Endothelial cell (in vitro differentiated cells): Measurements from ENCODE around the gene IL31RA. TPM values are rescaled to one million over a fixed set of nuclear protein-coding genes. Genes with fewer than 3 reads are reported as not detected.

Experiments used
- DNase-seq: peaks from one replicate; pipeline ENCODE4 v3.0.0; 2021; ENCODE audit warnings: low spot score
- H3K27ac Mint-ChIP-seq: one replicate; pipeline ENCODE4 v1.8.0; 2021; ENCODE audit warnings: mixed read lengths, inconsistent platforms; ENCODE audit not compliant: unreplicated experiment
- H3K27me3 Mint-ChIP-seq: one replicate; pipeline ENCODE4 v1.8.0; 2021; ENCODE audit warnings: mild to moderate bottlenecking, moderate library complexity, mixed read lengths, inconsistent platforms; ENCODE audit not compliant: unreplicated experiment
- H3K36me3 Mint-ChIP-seq: one replicate; pipeline ENCODE4 v1.8.0; 2021; ENCODE audit warnings: mild to moderate bottlenecking, low read depth, mixed read lengths, inconsistent platforms; ENCODE audit not compliant: unreplicated experiment
- H3K4me1 Mint-ChIP-seq: one replicate; pipeline ENCODE4 v1.8.0; 2021; ENCODE audit warnings: mild to moderate bottlenecking, mixed read lengths, inconsistent platforms; ENCODE audit not compliant: unreplicated experiment
- H3K4me3 Mint-ChIP-seq: one replicate; pipeline ENCODE4 v1.8.0; 2021; ENCODE audit warnings: mild to moderate bottlenecking, mixed read lengths, inconsistent platforms; ENCODE audit not compliant: unreplicated experiment
- H3K9me3 Mint-ChIP-seq: one replicate; pipeline ENCODE4 v1.8.0; 2021; ENCODE audit warnings: mixed read lengths, inconsistent platforms; ENCODE audit not compliant: unreplicated experiment
- CTCF ChIP-seq: fragments of 200-600 bp; sonication (generic); IDR thresholded peaks from one replicate; pipeline ENCODE4 v1.5.0; 2021; ENCODE audit warnings: antibody characterized with exemption; ENCODE audit not compliant: unreplicated experiment
- total RNA-seq: library from RNA; stranded (reverse); fragmentation: NEBNext Ultra II Directional; extraction: Animal tissue kit (Norgen Biotek cat#: 25700); gene quantifications from one replicate; pipeline ENCODE4 v1.2.1, GENCODE V29; 2021; ENCODE audit not compliant: unreplicated experiment

Gene IL31RA
- total RNA-seq, 1 donor from 2014 or later: 0.82 TPM

- no peak for DNase-seq
- Mint-ChIP-seq H3K4me1 (peaks cover 18% of the 10 kb centered on the region), H3K4me3 (no peak overlapping the region), H3K27ac (no peak overlapping the region), H3K36me3 (no peaks in the 10 kb centered on the region), H3K27me3 (peaks cover 3% of the 10 kb centered on the region), H3K9me3 (no peaks in the 10 kb centered on the region)
- TF ChIP-seq CTCF: no peak
These were observed 65.8 kb downstream of the IL31RA start for GRCh38 chr5:55916986-55917385.

- TF ChIP-seq CTCF: no peak
- peaks cover 23% of the 10 kb centered on the region for H3K4me1 Mint-ChIP-seq
- no peak overlapping the region for H3K4me3 Mint-ChIP-seq
- H3K36me3 Mint-ChIP-seq: no peaks in the 10 kb centered on the region
- DNase-seq: no peak
- H3K9me3 Mint-ChIP-seq: no peaks in the 10 kb centered on the region
- H3K27ac Mint-ChIP-seq: no peak overlapping the region
- peaks cover 3% of the 10 kb centered on the region for H3K27me3 Mint-ChIP-seq
These were observed 66.4 kb downstream of the IL31RA start for GRCh38 chr5:55917402-55918086.

GRCh38 chr5:55918087-55919035, 67.2 kb downstream of the IL31RA start:
- H3K4me1 Mint-ChIP-seq: peaks cover 29% of the 10 kb centered on the region
- no peak overlapping the region for H3K4me3 Mint-ChIP-seq
- H3K27me3 Mint-ChIP-seq: peaks cover 6% of the 10 kb centered on the region
- no peaks in the 10 kb centered on the region for H3K36me3 Mint-ChIP-seq
- DNase-seq: no peak
- no peak overlapping the region for H3K27ac Mint-ChIP-seq
- no peak for TF ChIP-seq CTCF
- H3K9me3 Mint-ChIP-seq: no peaks in the 10 kb centered on the region

GRCh38 chr5:55919625-55920024, 68.5 kb downstream of the IL31RA start:
- H3K36me3 Mint-ChIP-seq: no peaks in the 10 kb centered on the region
- peaks cover 10% of the 10 kb centered on the region for H3K27me3 Mint-ChIP-seq
- no peak for TF ChIP-seq CTCF
- no peaks in the 10 kb centered on the region for H3K9me3 Mint-ChIP-seq
- peaks cover 36% of the 10 kb centered on the region for H3K4me1 Mint-ChIP-seq
- H3K4me3 Mint-ChIP-seq: no peak overlapping the region
- no peak for DNase-seq
- H3K27ac Mint-ChIP-seq: no peak overlapping the region

GRCh38 chr5:55920784-55921183, 69.6 kb downstream of the IL31RA start:
- no peak overlapping the region for H3K4me3 Mint-ChIP-seq
- TF ChIP-seq CTCF: no peak
- no peak overlapping the region for H3K27ac Mint-ChIP-seq
- no peaks in the 10 kb centered on the region for H3K9me3 Mint-ChIP-seq
- no peaks in the 10 kb centered on the region for H3K36me3 Mint-ChIP-seq
- H3K27me3 Mint-ChIP-seq: peaks cover 11% of the 10 kb centered on the region
- peaks cover 48% of the 10 kb centered on the region for H3K4me1 Mint-ChIP-seq
- no peak for DNase-seq
